PFSK-1 (cell line): ENCODE data around the gene MAP4.

Experiments
- FOXP2 ChIP-seq: optimal IDR thresholded peaks from 2 replicates; pipeline ENCODE3; 2011; ENCODE audit warnings: borderline replicate concordance, control low read depth, inconsistent platforms; ENCODE audit not compliant: insufficient read depth; ENCODE audit errors: extremely low read length, extremely low read depth
- POLR2AphosphoS5 ChIP-seq: IDR thresholded peaks from 2 replicates; pipeline ENCODE4 v1.6.1; 2012; ENCODE audit warnings: low read depth, mild to moderate bottlenecking, control low read depth, low read length, moderate library complexity
- SIN3A ChIP-seq: IDR thresholded peaks from 2 replicates; pipeline ENCODE4 v1.6.1; 2012; ENCODE audit warnings: mild to moderate bottlenecking, low read length, moderate library complexity, borderline replicate concordance; ENCODE audit not compliant: insufficient read depth
- TAF1 ChIP-seq: IDR thresholded peaks from 2 replicates; pipeline ENCODE4 v1.6.1; 2012; ENCODE audit warnings: low read length, control low read depth, borderline replicate concordance; ENCODE audit not compliant: insufficient read depth
- TF ChIP-seq, protein P1 (sequence below), 2 experiments: IDR thresholded peaks; 2 replicates each; pipeline versions ENCODE4 v1.6.1 to v1.8.0; 2011 to 2012; ENCODE audit warnings: low read depth in 2 of 2, low read length in 2 of 2, control low read depth in 1 of 2, inconsistent platforms in 1 of 2, mild to moderate bottlenecking in 1 of 2, moderate library complexity in 1 of 2; ENCODE audit not compliant: insufficient read depth in 1 of 2

The MAP4 gene

GRCh38 chr3:47867451-47868044 lies 148.7 kb downstream of the MAP4 start:
- no peak for TF ChIP-seq TAF1
- TF ChIP-seq FOXP2: no peak
- TF ChIP-seq, protein P1, sequence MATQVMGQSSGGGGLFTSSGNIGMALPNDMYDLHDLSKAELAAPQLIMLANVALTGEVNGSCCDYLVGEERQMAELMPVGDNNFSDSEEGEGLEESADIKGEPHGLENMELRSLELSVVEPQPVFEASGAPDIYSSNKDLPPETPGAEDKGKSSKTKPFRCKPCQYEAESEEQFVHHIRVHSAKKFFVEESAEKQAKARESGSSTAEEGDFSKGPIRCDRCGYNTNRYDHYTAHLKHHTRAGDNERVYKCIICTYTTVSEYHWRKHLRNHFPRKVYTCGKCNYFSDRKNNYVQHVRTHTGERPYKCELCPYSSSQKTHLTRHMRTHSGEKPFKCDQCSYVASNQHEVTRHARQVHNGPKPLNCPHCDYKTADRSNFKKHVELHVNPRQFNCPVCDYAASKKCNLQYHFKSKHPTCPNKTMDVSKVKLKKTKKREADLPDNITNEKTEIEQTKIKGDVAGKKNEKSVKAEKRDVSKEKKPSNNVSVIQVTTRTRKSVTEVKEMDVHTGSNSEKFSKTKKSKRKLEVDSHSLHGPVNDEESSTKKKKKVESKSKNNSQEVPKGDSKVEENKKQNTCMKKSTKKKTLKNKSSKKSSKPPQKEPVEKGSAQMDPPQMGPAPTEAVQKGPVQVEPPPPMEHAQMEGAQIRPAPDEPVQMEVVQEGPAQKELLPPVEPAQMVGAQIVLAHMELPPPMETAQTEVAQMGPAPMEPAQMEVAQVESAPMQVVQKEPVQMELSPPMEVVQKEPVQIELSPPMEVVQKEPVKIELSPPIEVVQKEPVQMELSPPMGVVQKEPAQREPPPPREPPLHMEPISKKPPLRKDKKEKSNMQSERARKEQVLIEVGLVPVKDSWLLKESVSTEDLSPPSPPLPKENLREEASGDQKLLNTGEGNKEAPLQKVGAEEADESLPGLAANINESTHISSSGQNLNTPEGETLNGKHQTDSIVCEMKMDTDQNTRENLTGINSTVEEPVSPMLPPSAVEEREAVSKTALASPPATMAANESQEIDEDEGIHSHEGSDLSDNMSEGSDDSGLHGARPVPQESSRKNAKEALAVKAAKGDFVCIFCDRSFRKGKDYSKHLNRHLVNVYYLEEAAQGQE (IDR thresholded peaks at IDR 0.05; ENCODE audit: insufficient read depth in 1 of 2, low read depth in 2 of 2, low read length in 2 of 2): no peak
- TF ChIP-seq POLR2AphosphoS5: no peak
- no peak for TF ChIP-seq SIN3A

GRCh38 chr3:47865192-47865591 lies 151.0 kb downstream of the MAP4 start:
- TF ChIP-seq, protein P1 (IDR thresholded peaks at IDR 0.05; ENCODE audit: insufficient read depth in 1 of 2, low read depth in 2 of 2, low read length in 2 of 2): no peak
- TF ChIP-seq TAF1: no peak
- no peak for TF ChIP-seq POLR2AphosphoS5
- no peak for TF ChIP-seq FOXP2
- no peak for TF ChIP-seq SIN3A

DNA sequence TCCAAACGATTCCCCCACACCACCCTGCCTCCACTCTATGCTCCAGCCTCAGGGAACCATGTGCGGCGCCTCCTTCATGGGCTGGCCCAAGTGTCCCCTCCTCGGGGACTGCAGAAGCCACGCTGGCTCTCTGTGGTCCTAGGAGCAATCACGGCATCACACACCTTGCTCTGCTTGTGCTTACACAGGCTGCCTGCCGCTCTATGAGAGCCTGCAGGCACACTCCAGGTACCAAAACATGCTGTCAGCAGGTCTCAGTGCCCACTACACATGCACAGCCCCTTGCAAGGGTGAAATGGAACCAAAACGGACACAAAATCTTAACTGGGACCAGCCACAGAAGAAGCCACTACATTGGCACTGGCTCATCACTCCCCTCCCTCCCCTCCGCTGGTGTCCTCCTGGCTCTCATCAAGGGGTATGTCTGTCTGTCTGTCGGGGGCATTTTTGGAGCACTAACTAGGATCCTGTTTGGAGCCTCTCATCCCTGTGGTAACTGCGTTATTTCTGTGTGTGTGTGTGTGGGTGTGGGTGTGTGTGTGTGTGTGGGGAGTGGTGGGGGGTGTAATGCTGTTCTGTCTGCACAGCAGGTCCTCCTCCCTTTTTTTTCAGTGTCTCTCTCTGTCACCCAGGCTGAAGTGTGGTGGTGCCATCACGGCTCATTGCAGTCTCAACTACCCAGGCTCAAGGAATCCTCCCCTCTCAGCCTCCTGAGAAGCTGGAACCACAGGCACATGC lies 152.7 kb downstream of the MAP4 start:
- TF ChIP-seq TAF1 (no peak), SIN3A (no peak), POLR2AphosphoS5 (no peak), FOXP2 (no peak)
- TF ChIP-seq, protein P1 (IDR thresholded peaks at IDR 0.05; ENCODE audit: insufficient read depth in 1 of 2, low read depth in 2 of 2, low read length in 2 of 2): no peak

- TF ChIP-seq FOXP2 (no peak), SIN3A (no peak), TAF1 (no peak), POLR2AphosphoS5 (no peak)
- TF ChIP-seq, protein P1 (IDR thresholded peaks at IDR 0.05; ENCODE audit: insufficient read depth in 1 of 2, low read depth in 2 of 2, low read length in 2 of 2): no peak
These were observed 156.1 kb downstream of the MAP4 start for GRCh38 chr3:47859956-47860605.
